Loucy (cell line): ENCODE data around the gene TDRD9.

Experiments
- H2AFZ ChIP-seq: fragments of 200-600 bp; sonication (generic); 2 replicates; pipeline ENCODE4 v1.6.0; 2016; ENCODE audit warnings: antibody characterized with exemption, mild to moderate bottlenecking, low read length, moderate library complexity
- H3F3A ChIP-seq: fragments of 200-600 bp; 2 replicates; pipeline ENCODE4 v1.6.0; 2016; ENCODE audit warnings: antibody characterized with exemption, low read depth, mild to moderate bottlenecking
- H3K27me3 ChIP-seq: fragments of 200-600 bp; sonication (generic); 2 replicates; pipeline ENCODE4 v1.6.1; 2014; ENCODE audit warnings: low read length, mild to moderate bottlenecking; ENCODE audit not compliant: insufficient read depth, poor library complexity, severe bottlenecking
- H3K36me3 ChIP-seq: fragments of 200-600 bp; sonication (generic); 2 replicates; pipeline ENCODE4 v1.6.1; 2016; ENCODE audit warnings: low read length; ENCODE audit not compliant: insufficient read depth
- H3K4me1 ChIP-seq: fragments of 200-600 bp; sonication (generic); 2 replicates; pipeline ENCODE4 v1.5.1; 2014; ENCODE audit warnings: low read length, mild to moderate bottlenecking; ENCODE audit not compliant: insufficient read depth, poor library complexity, severe bottlenecking
- H3K4me2 ChIP-seq: fragments of 200-600 bp; sonication (generic); 2 replicates; pipeline ENCODE4 v1.6.0; 2014; ENCODE audit warnings: antibody characterized with exemption, low read length, low read depth, mild to moderate bottlenecking; ENCODE audit not compliant: poor library complexity, severe bottlenecking
- H3K4me3 ChIP-seq: fragments of 200-600 bp; sonication (generic); 2 replicates; pipeline ENCODE4 v1.5.1; 2014; ENCODE audit warnings: low read length, mild to moderate bottlenecking, mixed read lengths; ENCODE audit not compliant: poor library complexity, severe bottlenecking
- H3K79me2 ChIP-seq: fragments of 200-600 bp; sonication (generic); 2 replicates; pipeline ENCODE4 v1.6.1; 2014; ENCODE audit warnings: low read length; ENCODE audit not compliant: insufficient read depth
- H3K9ac ChIP-seq: fragments of 200-600 bp; sonication (generic); 2 replicates; pipeline ENCODE4 v1.6.0; 2014; ENCODE audit warnings: mild to moderate bottlenecking, low read depth, low read length, moderate library complexity; ENCODE audit not compliant: poor library complexity, severe bottlenecking
- H3K9me2 ChIP-seq: fragments of 200-600 bp; sonication (generic); replicated peaks from 2 replicates; pipeline ENCODE4 v1.6.1; 2016; ENCODE audit warnings: low read depth, low read length, mixed read lengths
- H3K9me3 ChIP-seq: fragments of 200-600 bp; sonication (generic); 2 replicates; pipeline ENCODE4 v1.6.1; 2014; ENCODE audit warnings: mild to moderate bottlenecking, antibody characterized with exemption, low read length, low read depth; ENCODE audit not compliant: insufficient read depth
- H4K20me1 ChIP-seq: fragments of 200-600 bp; sonication (generic); 2 replicates; pipeline ENCODE4 v1.6.0; 2014; ENCODE audit warnings: antibody characterized with exemption, low read length, mild to moderate bottlenecking; ENCODE audit not compliant: insufficient read depth, poor library complexity, severe bottlenecking
- CTCF ChIP-seq: fragments of 200-600 bp; sonication (generic); conservative IDR thresholded peaks from 2 replicates; pipeline ENCODE4 v1.5.1; 2014; ENCODE audit warnings: mild to moderate bottlenecking, antibody characterized with exemption, low read length
- EZH2phosphoT487 ChIP-seq: fragments of 200-600 bp; IDR thresholded peaks from 2 replicates; pipeline ENCODE4 v1.6.1; 2018; ENCODE audit warnings: antibody characterized with exemption, mild to moderate bottlenecking, moderate library complexity, borderline replicate concordance

TDRD9 gene

GRCh38 chr14:103894723-103895059, 33.6 kb upstream of the TDRD9 start:
- H3K36me3 ChIP-seq: no peaks in the 10 kb centered on the region
- H4K20me1 ChIP-seq: no peaks in the 10 kb centered on the region
- no peaks in the 10 kb centered on the region for H3K9me3 ChIP-seq
- H3K4me1 ChIP-seq: no peaks in the 10 kb centered on the region
- TF ChIP-seq CTCF (no peak), EZH2phosphoT487 (no peak)
- no peaks in the 10 kb centered on the region for H3F3A ChIP-seq
- H3K9me2 ChIP-seq: no peaks in the 10 kb centered on the region
- no peak overlapping the region for H3K9ac ChIP-seq
- no peak overlapping the region for H3K4me3 ChIP-seq
- H3K4me2 ChIP-seq: no peak overlapping the region
- no peak overlapping the region for H2AFZ ChIP-seq
- H3K79me2 ChIP-seq: no peaks in the 10 kb centered on the region
- no peaks in the 10 kb centered on the region for H3K27me3 ChIP-seq

- Histone ChIP-seq H3K9me3 (no peaks in the 10 kb centered on the region), H3K4me3 (no peak overlapping the region), H3K9ac (no peak overlapping the region), H3K4me2 (no peak overlapping the region), H3K27me3 (no peaks in the 10 kb centered on the region), H3K9me2 (no peaks in the 10 kb centered on the region), H2AFZ (no peak overlapping the region), H3K36me3 (no peaks in the 10 kb centered on the region), H3F3A (no peaks in the 10 kb centered on the region), H4K20me1 (no peaks in the 10 kb centered on the region), H3K4me1 (no peaks in the 10 kb centered on the region), H3K79me2 (no peaks in the 10 kb centered on the region)
- no peak for TF ChIP-seq CTCF
These were observed 31.7 kb upstream of the TDRD9 start for GRCh38 chr14:103896578-103896977.

GRCh38 chr14:103897075-103897947, 30.9 kb upstream of the TDRD9 start:
- no peaks in the 10 kb centered on the region for H3K36me3 ChIP-seq
- no peak overlapping the region for H3K9ac ChIP-seq
- TF ChIP-seq CTCF (no peak), EZH2phosphoT487 (no peak)
- no peaks in the 10 kb centered on the region for H4K20me1 ChIP-seq
- no peaks in the 10 kb centered on the region for H3K9me2 ChIP-seq
- H2AFZ ChIP-seq: no peak overlapping the region
- H3K4me3 ChIP-seq: no peak overlapping the region
- no peaks in the 10 kb centered on the region for H3K9me3 ChIP-seq
- no peaks in the 10 kb centered on the region for H3K4me1 ChIP-seq
- H3K79me2 ChIP-seq: no peaks in the 10 kb centered on the region
- H3F3A ChIP-seq: no peaks in the 10 kb centered on the region
- H3K27me3 ChIP-seq: no peaks in the 10 kb centered on the region
- no peak overlapping the region for H3K4me2 ChIP-seq
